Hepatocyte (in vitro differentiated cells): Measurements from ENCODE around the gene NSUN2.

Experiments used
- CTCF ChIP-seq: fragments of 200-600 bp; sonication (generic); IDR thresholded peaks from 2 replicates; pipeline ENCODE4 v1.5.1; 2016; ENCODE audit warnings: antibody characterized with exemption, mild to moderate bottlenecking; ENCODE audit not compliant: poor library complexity
- EZH2 ChIP-seq: fragments of 200-600 bp; sonication (generic); IDR thresholded peaks from 2 replicates; pipeline ENCODE4 v1.6.1; 2016; ENCODE audit warnings: antibody characterized with exemption, mild to moderate bottlenecking, borderline replicate concordance
- EZH2phosphoT487 ChIP-seq: fragments of 200-600 bp; sonication (generic); IDR thresholded peaks from one replicate; pipeline ENCODE4 v1.6.1; 2018; ENCODE audit warnings: antibody characterized with exemption, mild to moderate bottlenecking, low read depth, moderate library complexity; ENCODE audit not compliant: unreplicated experiment, severe bottlenecking

- TF ChIP-seq CTCF (no peak), EZH2 (no peak), EZH2phosphoT487 (no peak)
Observed at GRCh38 chr5:6603643-6604042, 29.2 kb downstream of the NSUN2 start.
